Psoas muscle (tissue), 8 donors: ENCODE data around the gene IFT80. TPM values are rescaled to one million over a fixed set of nuclear protein-coding genes. Genes with fewer than 3 reads are reported as not detected.
"Not testable (repeated sequence)": the region's sequence is repeated elsewhere in the genome, so short reads cannot be mapped to it uniquely, and the experiment has no call there.

Experiments
- ATAC-seq, 4 donors: fragments of 200-7000 bp; cut with Tn5 transposase; one replicate each; pipeline ENCODE4 v1.9.1; 2020; ENCODE audit warnings: moderate library complexity in 3 of 4, mild to moderate bottlenecking in 2 of 4
- DNase-seq, 2 donors: peaks; one replicate each; pipeline ENCODE4 v3.0.0-alpha.2; 2020
- H3K27ac ChIP-seq: fragments of 200-600 bp; one replicate; pipeline ENCODE4 v1.8.0; 2022
- H3K27me3 ChIP-seq, 3 donors: fragments of 200-600 bp in 1 of 3; one replicate each; pipeline versions ENCODE4 v1.6.1 to v1.8.0; 2013 to 2022; ENCODE audit warnings: low read length in 2 of 3, mild to moderate bottlenecking in 2 of 3, moderate library complexity in 1 of 3; ENCODE audit not compliant: insufficient read depth in 3 of 3
- H3K36me3 ChIP-seq, 2 donors: fragments of 200-600 bp in 1 of 2; one replicate each; pipeline versions ENCODE4 v1.6.1 to v1.8.0; 2013 to 2022; ENCODE audit warnings: low read depth in 1 of 2, mild to moderate bottlenecking in 1 of 2, moderate library complexity in 1 of 2; ENCODE audit not compliant: insufficient read depth in 1 of 2
- H3K4me1 ChIP-seq: fragments of 200-600 bp; one replicate; pipeline ENCODE4 v1.8.0; 2022
- H3K4me3 ChIP-seq: fragments of 200-600 bp; one replicate; pipeline ENCODE4 v1.8.0; 2022; ENCODE audit warnings: mild to moderate bottlenecking
- H3K9me3 ChIP-seq: fragments of 200-600 bp; one replicate; pipeline ENCODE4 v1.8.0; 2022
- CTCF ChIP-seq: fragments of 200-600 bp; IDR thresholded peaks from one replicate; pipeline ENCODE4 v1.8.0; 2022; ENCODE audit warnings: antibody characterized with exemption
- WGBS, 3 donors: extraction: QIAGEN DNeasy Blood & Tissue Kit; methylation state at CpG; one replicate each; pipeline versions ENCODE4 v1.1.6 to v1.1.7; 2013; 5-methylcytosine and 5-hydroxymethylcytosine counted together
- intact Hi-C, 2 donors: fragments of 100-400 bp; cut with DNase I; formaldehyde crosslinking; loops; one replicate each; pipeline versions ENCODE4 v1.11.0 to v1.14.2; 2022
- polyA plus RNA-seq, 3 donors: library from polyadenylated mRNA; stranded (reverse); fragments of 200-250 nt; gene quantifications; one replicate each; pipeline ENCODE4 v1.2.3, GENCODE V29; 2013
- total RNA-seq, 4 donors: library from RNA; stranded (reverse); fragmentation: NEBNext Ultra II Directional in 2 of 4; extraction: Animal tissue kit (Norgen Biotek cat#: 25700) in 2 of 4; gene quantifications; one replicate each; pipeline versions ENCODE4 v1.2.1 to v1.2.4, GENCODE V29; 2021 to 2023
- donor health status: healthy with polysubstance abuse.
- donor health status: DM: no; HTN: no; CAD: no; lungs with moderate emphysema.
- donor health status: Bipolar disorder and iron deficiency.
- donor health status: healthy.
- donor health status: DM: yes; HTN: yes; CAD: no.
- donor health status: DM: no; HTN: no; CAD: no.
- donor health status: DM: no; HTN: no; CAD: no.
- donor health status: DM: yes; HTN: yes; CAD: no.

Gene IFT80
- total and polyA plus RNA-seq, 7 donors = 2.1 to 8.2 (median 3.9) TPM

GRCh38 chr3:160257606-160258005 is 141.4 kb downstream of the IFT80 start:
- Histone ChIP-seq H3K27ac (no peak overlapping the region), H3K4me1 (no peaks in the 10 kb centered on the region), H3K36me3 (peaks cover 0 to 5% of the 10 kb centered on the region in 2 donors), H3K27me3 (no peaks in the 10 kb centered on the region), H3K4me3 (no peak overlapping the region), H3K9me3 (no peaks in the 10 kb centered on the region)
- DNase-seq = no peak
- intact Hi-C loops = no loop called here
- TF ChIP-seq CTCF = no peak
- no peak for ATAC-seq
- 82 to 94% (median 87%) methylated on average over 2 of the region's 2 CpGs for WGBS, 3 donors

- Histone ChIP-seq H3K4me3 (no peak overlapping the region), H3K36me3 (peaks cover 0 to 5% of the 10 kb centered on the region in 2 donors), H3K27ac (no peak overlapping the region), H3K4me1 (no peaks in the 10 kb centered on the region), H3K9me3 (no peaks in the 10 kb centered on the region), H3K27me3 (peaks cover 0 to 2% (median 0%) of the 10 kb centered on the region in 3 donors)
- intact Hi-C loops = no loop called here
- DNase-seq = no peak
- TF ChIP-seq CTCF = no peak
- ATAC-seq = no peak
Observed at GRCh38 chr3:160253298-160253697, 145.7 kb downstream of the IFT80 start.

GRCh38 chr3:160247766-160248165 is 151.3 kb downstream of the IFT80 start:
- ATAC-seq = no peak
- intact Hi-C loops = no loop called here
- no peak for TF ChIP-seq CTCF
- H3K36me3 ChIP-seq = no peaks in the 10 kb centered on the region
- H3K27ac ChIP-seq = no peak overlapping the region
- H3K4me3 ChIP-seq = no peak overlapping the region
- 81 to 88% (median 83%) methylated on average over 1 of the region's 1 CpG for WGBS, 3 donors
- peaks cover 0 to 2% (median 0%) of the 10 kb centered on the region in 3 donors for H3K27me3 ChIP-seq
- H3K9me3 ChIP-seq = no peaks in the 10 kb centered on the region
- H3K4me1 ChIP-seq = no peaks in the 10 kb centered on the region
- DNase-seq = no peak

- H3K4me3 ChIP-seq = no peak overlapping the region
- TF ChIP-seq CTCF = no peak
- 85 to 98% (median 93%) methylated on average over 9 of the region's 9 CpGs for WGBS, 3 donors
Observed at GRCh38 chr3:160245261-160245800, 153.7 kb downstream of the IFT80 start.

GRCh38 chr3:160240719-160241118 is 158.3 kb downstream of the IFT80 start:
- H3K9me3 ChIP-seq, intact Hi-C loops, ATAC-seq, DNase-seq, H3K27me3 ChIP-seq, H3K27ac ChIP-seq, H3K4me3 ChIP-seq, H3K4me1 ChIP-seq, H3K36me3 ChIP-seq: not testable (repeated sequence)
- 82 to 88% (median 88%) methylated on average over 6 of the region's 6 CpGs for WGBS, 3 donors

More at GRCh38 chr3:160245261-160245800, 153.7 kb downstream of the IFT80 start:
- H3K4me1 ChIP-seq = no peaks in the 10 kb centered on the region
- no peaks in the 10 kb centered on the region for H3K9me3 ChIP-seq
- DNase-seq = no peak
- H3K36me3 ChIP-seq = no peaks in the 10 kb centered on the region
- ATAC-seq = no peak
- H3K27me3 ChIP-seq = no peaks in the 10 kb centered on the region
- intact Hi-C loops = no loop called here
- H3K27ac ChIP-seq = no peak overlapping the region
